Measurements from ENCODE around the gene GNB5.
A peak's percentile ranks its signal among the peaks of the same experiment; 100 is the strongest.

- TF ChIP-seq CTCF (IDR thresholded peaks at IDR 0.05 in 8 of 11, conservative IDR thresholded peaks at IDR 0.05 in 3 of 11) (peak; percentile 69 to 83 (median 80)), POLR2AphosphoS5 (IDR thresholded peaks at IDR 0.05) (no peak)
Measured at GRCh38 chr15:52227456-52227855, 36.3 kb upstream of the GNB5 start.
